ENCODE measurements around the gene TAGLN2. TPM values are rescaled to one million over a fixed set of nuclear protein-coding genes. Genes with fewer than 3 reads are reported as not detected.

Gene TAGLN2
- total and polyA plus RNA-seq, 2 experiments from 2014 or later: 122 to 292 TPM

DNA sequence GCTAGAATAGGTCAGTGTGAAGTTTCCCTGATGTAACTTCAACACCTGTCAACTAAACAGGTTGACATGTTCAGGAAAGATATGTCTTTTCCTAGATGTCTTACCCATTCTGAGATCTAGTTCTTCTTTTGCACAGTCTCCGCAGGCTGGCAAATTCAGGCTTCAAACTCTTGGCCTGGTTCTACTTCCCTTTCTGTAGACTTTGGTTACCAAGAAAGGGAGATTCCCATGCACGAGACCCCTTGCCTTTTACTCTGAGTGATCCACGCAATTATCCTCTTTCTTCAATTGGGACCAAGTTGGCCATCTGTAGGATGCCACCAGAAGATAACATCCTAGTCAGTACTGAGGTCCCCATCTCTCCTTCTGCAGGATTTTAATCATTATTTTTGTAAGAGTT is 27.3 kb downstream of the TAGLN2 start:
- H2AFZ ChIP-seq: no peak overlapping the region
- WGBS (ENCODE audit: low lambda C conversion rate, missing lambda C conversion rate): 100% methylated on average over 3 of the region's 3 CpGs
- peaks cover 14% of the 10 kb centered on the region for H3K4me1 ChIP-seq (ENCODE audit: insufficient read depth)
- H3K9me3 ChIP-seq (ENCODE audit: low read depth): no peaks in the 10 kb centered on the region
- no peak overlapping the region for H3K4me2 ChIP-seq
- H3K4me3 ChIP-seq: no peak overlapping the region
- H3K36me3 ChIP-seq (replicated peaks; ENCODE audit: insufficient read depth, low read depth): no peaks in the 10 kb centered on the region
- TF ChIP-seq EZH2phosphoT487 (IDR thresholded peaks at IDR 0.05; ENCODE audit: low read depth, severe bottlenecking, unreplicated experiment) (no peak), CTCF (IDR thresholded peaks at IDR 0.05; ENCODE audit: poor library complexity) (no peak)
- no peaks in the 10 kb centered on the region for H3K9me2 ChIP-seq (replicated peaks; ENCODE audit: insufficient read depth)
- H3K79me2 ChIP-seq: no peaks in the 10 kb centered on the region
- DNase-seq (ENCODE audit: low spot score): no peak
- no peak overlapping the region for H3K27ac ChIP-seq
- H4K20me1 ChIP-seq (ENCODE audit: insufficient read depth, poor library complexity, severe bottlenecking): no peaks in the 10 kb centered on the region
- no peaks in the 10 kb centered on the region for H3K27me3 ChIP-seq

DNA sequence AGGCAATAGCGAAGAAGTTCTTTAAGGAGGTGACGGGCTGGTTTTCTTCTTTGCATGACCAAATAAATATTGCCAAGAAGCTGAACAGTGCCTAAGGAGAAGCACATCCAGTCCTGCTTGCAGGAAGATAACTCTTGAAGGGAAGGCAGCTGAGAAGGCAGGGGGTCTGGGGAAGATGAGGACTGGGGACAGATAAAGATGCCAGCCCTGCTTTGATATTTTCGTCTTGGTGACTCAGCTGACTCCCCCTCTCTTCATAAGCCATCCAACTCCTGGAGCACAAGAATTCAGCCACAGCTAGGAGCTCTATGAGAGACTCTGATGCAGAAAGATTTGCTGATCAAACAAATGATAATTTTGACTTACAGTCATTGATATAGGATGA is 28.8 kb downstream of the TAGLN2 start:
- Histone ChIP-seq H3K36me3 (replicated peaks; ENCODE audit: insufficient read depth, low read depth) (no peaks in the 10 kb centered on the region), H2AFZ (no peak overlapping the region), H3K4me2 (no peak overlapping the region), H3K9me3 (ENCODE audit: low read depth) (no peaks in the 10 kb centered on the region), H3K9me2 (replicated peaks; ENCODE audit: insufficient read depth) (no peaks in the 10 kb centered on the region), H3K27ac (no peak overlapping the region), H3K4me3 (no peak overlapping the region), H3K79me2 (no peaks in the 10 kb centered on the region), H3K4me1 (ENCODE audit: insufficient read depth) (peaks cover 14% of the 10 kb centered on the region), H4K20me1 (ENCODE audit: insufficient read depth, poor library complexity, severe bottlenecking) (no peaks in the 10 kb centered on the region), H3K27me3 (no peaks in the 10 kb centered on the region)
- no peak for DNase-seq (ENCODE audit: low spot score)
- 57% methylated on average over 3 of the region's 3 CpGs for WGBS (ENCODE audit: low lambda C conversion rate, missing lambda C conversion rate)
- TF ChIP-seq EZH2 (IDR thresholded peaks at IDR 0.05; ENCODE audit: borderline replicate concordance) (no peak), CTCF (IDR thresholded peaks at IDR 0.05; ENCODE audit: poor library complexity) (no peak), EZH2phosphoT487 (IDR thresholded peaks at IDR 0.05; ENCODE audit: low read depth, severe bottlenecking, unreplicated experiment) (no peak)

GRCh38 chr1:159895836-159896545 is 29.3 kb downstream of the TAGLN2 start:
- H3K9me3 ChIP-seq (ENCODE audit: low read depth): no peaks in the 10 kb centered on the region
- no peaks in the 10 kb centered on the region for H3K27me3 ChIP-seq
- peaks cover 14% of the 10 kb centered on the region for H3K4me1 ChIP-seq (ENCODE audit: insufficient read depth)
- WGBS (ENCODE audit: low lambda C conversion rate, missing lambda C conversion rate): 72% methylated on average over 6 of the region's 6 CpGs
- H3K4me3 ChIP-seq: no peak overlapping the region
- H3K9me2 ChIP-seq (replicated peaks; ENCODE audit: insufficient read depth): no peaks in the 10 kb centered on the region
- H3K27ac ChIP-seq: no peak overlapping the region
- no peaks in the 10 kb centered on the region for H4K20me1 ChIP-seq (ENCODE audit: insufficient read depth, poor library complexity, severe bottlenecking)
- H3K79me2 ChIP-seq: no peaks in the 10 kb centered on the region
- no peak overlapping the region for H3K4me2 ChIP-seq
- H3K36me3 ChIP-seq (replicated peaks; ENCODE audit: insufficient read depth, low read depth): no peaks in the 10 kb centered on the region
- H2AFZ ChIP-seq: no peak overlapping the region
- no peak for TF ChIP-seq EZH2phosphoT487 (IDR thresholded peaks at IDR 0.05; ENCODE audit: low read depth, severe bottlenecking, unreplicated experiment)
- TF ChIP-seq CTCF (IDR thresholded peaks at IDR 0.05; ENCODE audit: poor library complexity): no peak
- no peak for TF ChIP-seq EZH2 (IDR thresholded peaks at IDR 0.05; ENCODE audit: borderline replicate concordance)
- DNase-seq (ENCODE audit: low spot score): no peak

Measured in hepatocyte (in vitro differentiated cells).